T follicular helper cell (primary cell): ENCODE data around the gene SP1.
"Not testable (repeated sequence)": the region's sequence is repeated elsewhere in the genome, so short reads cannot be mapped to it uniquely, and the experiment has no call there.

Source experiments
- DNase-seq: peaks from one replicate; pipeline ENCODE4 v3.0.0-alpha.2; 2020; ENCODE audit warnings: low read depth

The SP1 gene

DNA sequence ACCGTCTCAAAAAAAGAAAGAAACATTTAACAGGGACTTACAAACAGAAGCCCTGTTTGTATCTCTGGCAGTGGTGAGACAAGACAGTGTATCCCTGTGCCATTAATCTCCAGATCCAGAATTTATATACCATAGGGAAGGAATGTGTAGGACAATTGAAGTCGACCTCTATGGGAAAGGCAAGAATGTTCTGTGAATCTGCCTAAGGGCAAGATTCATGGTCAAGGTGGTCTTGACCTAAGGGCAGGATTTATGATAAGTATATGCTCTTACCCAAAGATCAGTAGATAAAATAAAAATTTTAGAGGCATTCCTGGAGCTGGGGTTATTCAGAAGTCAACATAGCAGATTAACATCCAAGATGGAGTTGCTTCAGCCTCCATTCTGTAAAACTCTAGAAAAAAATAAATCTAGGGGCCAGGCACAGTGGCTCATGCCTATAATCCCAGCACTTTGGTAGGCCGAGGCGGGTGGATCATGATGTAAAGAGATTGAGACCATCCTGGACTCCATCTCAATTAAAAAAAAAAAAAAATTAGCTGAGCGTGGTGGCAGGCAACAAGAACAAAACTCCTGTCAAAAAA is 21.0 kb upstream of the SP1 start:
- no peak for DNase-seq

DNA sequence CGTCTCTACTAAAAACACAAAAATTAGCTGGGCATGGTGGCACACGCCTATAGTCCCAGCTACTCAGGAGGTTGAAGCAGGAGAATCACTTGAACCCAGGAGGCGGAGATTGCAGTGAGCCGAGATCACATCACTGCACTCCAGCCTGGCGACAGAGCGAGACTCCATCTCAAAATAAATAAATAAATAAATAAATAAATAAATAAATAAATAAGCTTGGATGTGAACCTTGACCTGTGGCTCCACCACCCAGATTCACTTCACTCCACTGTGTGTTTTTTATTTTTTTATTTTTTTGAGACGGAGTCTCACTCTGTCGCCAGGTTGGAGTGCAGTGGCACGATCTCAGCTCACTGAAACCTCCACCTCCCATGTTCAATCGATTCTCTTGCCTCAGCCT is 18.3 kb upstream of the SP1 start:
- not testable (repeated sequence) for DNase-seq

DNA sequence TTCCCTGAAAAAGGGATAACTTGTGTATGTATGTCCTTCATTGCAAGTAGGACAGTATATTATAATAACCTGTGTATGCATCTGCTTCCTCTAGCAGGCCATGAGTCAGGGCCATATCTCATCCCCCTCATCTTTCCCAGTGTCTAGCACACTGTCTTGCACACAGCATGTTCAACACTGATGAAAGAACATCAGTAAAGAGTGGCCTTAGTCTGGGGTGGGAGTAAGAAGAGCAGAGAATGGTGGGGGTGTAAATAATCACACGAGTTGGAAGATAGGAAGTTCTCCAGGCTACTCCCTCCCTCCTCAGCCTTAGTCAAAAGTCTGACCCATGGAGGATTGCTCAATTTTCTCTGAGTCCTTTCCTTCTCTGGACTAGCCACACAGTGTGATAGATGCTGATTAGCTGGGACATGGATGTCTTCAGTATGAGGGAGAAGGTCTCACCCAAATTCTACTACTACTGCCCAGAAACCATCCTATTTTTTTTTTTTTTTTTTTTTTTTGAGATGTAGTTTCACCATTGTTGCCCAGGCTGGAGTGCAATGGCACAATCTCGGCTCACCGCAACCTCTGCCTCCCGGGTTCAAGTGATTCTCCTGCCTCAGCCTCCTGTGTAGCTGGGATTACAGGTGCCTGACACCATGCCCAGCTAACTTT is 14.6 kb upstream of the SP1 start:
- no peak for DNase-seq

DNA sequence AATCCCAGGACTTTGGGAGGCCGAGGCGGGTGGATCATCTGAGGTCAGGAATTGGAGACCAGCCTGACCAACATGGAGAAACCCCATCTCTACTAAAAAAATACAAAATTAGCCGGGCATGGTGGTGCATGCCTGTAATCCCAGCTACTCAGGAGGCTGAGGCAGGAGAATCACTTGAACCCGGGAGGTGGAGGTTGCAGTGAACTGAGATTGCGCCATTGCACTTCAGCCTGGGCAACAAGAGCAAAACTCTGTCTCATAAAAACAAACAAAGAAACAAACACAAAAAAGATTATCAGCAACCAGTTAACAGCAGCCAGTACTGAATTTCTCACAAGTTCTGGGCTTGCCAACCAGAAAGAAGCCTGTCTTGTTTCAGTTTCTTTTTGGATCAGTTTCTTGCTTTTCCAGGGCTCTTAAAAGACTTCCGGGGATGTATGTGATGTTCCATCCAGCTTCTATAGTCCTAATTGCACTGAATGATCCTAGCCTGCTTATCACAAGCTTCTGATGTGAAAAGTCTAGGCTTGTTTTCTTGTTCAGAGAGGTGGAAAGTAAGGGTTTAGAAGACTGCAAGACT is 6.3 kb upstream of the SP1 start:
- not testable (repeated sequence) for DNase-seq

DNA sequence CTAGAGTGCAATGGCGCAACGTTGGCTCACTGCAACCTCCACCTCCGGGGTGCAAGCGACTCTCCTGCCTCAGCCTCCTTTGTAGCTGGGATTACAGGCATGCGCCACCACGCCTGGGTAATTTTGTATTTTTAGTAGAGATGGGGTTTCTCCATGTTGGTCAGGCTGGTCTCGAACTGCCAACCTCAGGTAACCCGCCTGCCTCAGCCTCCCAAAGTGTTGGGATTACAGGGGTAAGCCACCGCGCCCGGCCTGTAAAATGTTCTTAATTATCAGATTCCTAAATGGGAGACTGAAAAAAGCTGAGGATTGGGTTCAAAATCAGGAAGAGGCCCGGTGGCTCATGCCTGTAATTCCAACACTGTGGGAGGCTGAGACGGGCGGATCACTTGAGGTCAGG is 5.7 kb upstream of the SP1 start:
- not testable (repeated sequence) for DNase-seq

DNA sequence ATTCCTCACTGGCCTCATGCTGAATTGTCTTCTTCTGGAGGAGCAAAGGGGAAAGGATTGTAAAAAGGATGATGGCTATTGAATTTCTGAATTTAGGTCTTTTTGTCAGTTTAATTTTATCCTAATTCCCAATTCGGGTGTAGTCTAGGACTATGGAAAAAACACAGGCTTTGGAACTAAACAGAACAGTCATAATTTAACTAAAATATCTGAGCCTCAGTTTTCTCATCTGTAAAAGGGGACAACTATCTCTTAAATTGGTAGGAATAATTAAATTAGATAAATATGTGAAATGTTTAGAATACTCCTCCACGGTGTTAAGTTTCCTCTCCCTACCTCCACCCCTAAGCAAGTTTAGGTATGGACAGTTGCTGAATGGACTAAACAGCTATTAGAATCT is 3.2 kb upstream of the SP1 start:
- DNase-seq, result no peak

DNA sequence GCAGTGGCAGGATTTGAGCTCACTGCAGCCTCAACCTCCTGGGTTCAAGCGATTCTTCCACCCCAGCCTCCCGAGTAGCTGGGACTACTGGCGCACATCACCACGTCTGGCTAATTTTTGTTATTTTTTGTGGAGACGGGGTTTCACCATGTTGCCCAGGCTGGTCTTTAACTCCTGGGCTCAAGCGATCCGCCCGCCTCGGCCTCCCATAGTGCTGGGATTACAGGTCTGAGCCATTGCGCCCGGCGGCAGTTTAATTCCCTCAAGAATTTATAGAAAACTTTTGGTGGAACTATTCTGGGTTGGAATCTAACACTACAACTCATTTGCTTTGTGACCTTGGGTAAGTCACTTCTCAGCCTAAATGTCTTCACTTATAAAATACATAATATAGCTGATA is 1.8 kb upstream of the SP1 start:
- DNase-seq, result no peak

DNA sequence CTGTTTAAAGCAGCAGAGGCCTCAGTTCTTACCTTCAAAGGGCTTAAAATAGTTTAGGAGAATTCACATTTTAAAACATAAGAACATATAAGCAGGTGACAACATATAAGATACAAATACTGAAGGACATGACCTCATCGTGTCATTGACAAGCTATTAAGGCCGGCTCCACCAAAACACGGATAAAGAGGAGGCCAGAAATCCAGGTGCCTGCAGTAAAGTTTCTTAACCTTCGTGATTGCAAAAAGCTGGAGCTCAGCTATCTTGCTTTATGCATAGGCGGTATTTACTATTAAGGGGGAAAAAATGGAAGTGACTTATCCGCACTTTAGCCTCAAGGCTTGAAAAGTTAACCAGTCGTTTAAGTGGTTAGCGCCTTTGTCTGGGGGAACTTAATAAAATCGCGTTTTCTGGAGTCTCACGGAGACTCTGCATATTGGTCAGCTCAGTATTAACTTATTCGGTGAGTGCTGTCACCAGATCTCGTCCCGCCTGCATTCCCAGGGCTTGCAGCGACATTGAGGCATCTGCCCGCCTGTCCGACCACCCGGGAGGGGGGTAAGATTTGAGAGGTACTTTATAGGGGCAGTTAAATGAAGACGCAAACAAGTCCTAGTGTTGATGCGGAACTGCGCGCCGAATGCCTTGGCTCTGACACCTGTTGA is 1.1 kb upstream of the SP1 start:
- DNase-seq, result no peak

DNA sequence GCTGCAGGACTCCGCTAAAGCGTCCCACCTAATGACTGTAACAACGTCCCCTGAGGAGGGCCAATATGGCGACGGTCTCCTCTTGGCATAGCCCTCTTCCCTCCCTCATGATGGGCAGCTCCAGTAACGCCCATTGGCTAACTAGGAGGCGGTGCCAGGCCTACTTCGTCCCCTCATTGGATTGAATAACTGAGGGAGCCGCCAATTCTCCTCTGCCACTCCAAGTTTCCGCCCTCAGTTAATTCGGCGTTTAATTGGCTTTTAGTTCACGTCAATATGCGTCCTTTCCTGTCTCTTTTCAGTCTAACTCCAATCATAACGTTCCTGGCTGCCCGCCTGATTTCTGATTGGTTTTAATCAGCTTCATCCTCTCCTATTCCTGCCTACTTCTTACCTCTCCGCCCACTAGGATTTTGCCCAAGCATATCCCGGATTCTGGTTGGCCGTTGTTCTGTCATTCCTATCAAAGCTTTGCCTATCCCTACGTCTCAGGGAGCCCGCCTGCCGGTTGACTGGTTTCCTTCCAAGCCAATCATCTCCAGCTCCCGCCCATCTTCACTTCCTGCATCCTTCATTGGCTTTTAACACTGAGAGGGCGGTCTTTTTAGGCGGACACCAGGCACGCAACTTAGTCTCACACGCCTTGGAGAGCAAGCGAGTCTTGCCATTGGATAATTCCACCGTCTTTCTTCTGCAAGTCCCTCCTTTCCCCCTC is 430 bp upstream of the SP1 start:
- peak; percentile 99 for DNase-seq

DNA sequence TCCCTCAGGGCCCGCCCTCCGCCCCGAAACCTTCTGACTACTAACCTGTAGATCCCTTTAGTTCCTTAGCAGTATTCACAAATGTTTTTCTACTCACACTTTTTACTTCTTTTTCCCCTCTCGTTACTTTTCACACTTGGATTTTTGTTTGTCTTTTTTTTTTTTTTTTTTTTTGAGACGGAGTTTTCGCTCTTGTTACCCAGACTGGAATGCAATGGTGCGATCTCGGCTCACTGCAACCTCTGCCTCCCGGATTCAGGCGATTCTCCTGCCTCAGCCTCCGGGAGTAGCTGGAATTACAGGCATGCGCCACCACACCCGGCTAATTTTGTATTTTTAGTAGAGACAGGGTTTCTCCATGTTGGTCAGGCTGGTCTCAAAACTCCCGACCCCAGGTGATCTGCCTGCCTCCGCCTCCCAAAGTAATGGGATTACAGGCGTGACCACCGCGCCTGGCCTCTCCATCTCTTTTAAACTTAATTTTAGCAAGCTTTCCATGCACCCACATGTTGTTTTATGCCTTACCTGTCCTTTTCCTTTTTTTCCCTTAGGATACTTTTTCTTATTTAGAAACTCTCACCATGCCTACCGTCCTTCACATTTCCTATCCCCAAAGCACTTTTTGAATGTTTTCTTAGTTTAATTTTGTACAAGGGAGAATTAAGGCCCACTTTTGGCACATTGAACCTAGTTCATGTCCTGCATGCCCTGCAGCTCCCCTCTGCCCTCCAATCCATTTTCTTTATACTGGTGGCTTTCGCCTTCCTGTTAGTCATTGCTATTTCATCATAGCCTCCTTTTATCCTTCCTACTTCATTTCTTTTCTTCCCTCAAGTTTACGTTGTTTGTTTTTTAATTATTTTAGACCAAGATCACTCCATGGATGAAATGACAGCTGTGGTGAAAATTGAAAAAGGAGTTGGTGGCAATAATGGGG is 1.1 kb downstream of the SP1 start:
- no peak for DNase-seq

DNA sequence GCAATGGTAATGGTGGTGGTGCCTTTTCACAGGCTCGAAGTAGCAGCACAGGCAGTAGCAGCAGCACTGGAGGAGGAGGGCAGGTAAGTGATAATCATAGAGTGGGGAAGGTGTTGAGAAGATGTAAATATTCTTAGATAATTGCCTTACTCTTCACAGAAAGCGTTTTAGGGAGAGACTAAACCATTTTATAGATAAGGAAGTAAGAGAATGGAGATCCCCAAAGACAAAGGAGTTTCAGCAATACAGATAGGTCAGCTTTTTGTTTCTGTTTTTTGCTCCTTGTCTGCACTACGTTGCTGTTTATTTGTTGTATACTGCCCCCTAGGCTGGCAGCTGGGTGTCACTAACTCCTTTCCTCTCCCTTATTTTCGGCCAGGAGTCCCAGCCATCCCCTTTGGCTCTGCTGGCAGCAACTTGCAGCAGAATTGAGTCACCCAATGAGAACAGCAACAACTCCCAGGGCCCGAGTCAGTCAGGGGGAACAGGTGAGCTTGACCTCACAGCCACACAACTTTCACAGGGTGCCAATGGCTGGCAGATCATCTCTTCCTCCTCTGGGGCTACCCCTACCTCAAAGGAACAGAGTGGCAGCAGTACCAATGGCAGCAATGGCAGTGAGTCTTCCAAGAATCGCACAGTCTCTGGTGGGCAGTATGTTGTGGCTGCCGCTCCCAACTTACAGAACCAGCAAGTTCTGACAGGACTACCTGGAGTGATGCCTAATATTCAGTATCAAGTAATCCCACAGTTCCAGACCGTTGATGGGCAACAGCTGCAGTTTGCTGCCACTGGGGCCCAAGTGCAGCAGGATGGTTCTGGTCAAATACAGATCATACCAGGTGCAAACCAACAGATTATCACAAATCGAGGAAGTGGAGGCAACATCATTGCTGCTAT is 2.0 kb downstream of the SP1 start:
- peak; percentile 20 for DNase-seq

DNA sequence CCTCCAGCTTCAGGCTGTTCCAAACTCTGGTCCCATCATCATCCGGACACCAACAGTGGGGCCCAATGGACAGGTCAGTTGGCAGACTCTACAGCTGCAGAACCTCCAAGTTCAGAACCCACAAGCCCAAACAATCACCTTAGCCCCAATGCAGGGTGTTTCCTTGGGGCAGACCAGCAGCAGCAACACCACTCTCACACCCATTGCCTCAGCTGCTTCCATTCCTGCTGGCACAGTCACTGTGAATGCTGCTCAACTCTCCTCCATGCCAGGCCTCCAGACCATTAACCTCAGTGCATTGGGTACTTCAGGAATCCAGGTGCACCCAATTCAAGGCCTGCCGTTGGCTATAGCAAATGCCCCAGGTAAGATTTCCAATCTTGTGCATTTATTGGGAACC is 3.3 kb downstream of the SP1 start:
- no peak for DNase-seq

DNA sequence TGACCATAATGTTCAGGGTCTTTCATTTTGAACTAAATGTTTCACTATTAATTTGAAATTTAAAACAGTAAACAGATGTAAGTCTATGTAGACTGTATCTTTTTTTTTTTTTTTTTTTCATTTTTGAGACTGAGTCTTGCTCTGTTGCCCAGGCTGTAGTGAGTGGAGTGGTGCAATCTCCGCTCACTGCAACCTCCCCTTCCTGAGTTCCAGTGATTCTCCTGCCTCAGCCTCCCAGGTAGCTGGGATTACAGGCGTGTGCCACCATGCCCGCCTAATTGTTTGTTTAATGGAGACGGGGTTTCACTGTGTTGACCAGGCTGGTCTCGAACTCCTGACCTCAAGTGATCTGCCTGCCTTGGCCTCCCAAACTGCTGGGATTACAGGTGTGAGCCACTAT is 6.4 kb downstream of the SP1 start:
- not testable (repeated sequence) for DNase-seq

DNA sequence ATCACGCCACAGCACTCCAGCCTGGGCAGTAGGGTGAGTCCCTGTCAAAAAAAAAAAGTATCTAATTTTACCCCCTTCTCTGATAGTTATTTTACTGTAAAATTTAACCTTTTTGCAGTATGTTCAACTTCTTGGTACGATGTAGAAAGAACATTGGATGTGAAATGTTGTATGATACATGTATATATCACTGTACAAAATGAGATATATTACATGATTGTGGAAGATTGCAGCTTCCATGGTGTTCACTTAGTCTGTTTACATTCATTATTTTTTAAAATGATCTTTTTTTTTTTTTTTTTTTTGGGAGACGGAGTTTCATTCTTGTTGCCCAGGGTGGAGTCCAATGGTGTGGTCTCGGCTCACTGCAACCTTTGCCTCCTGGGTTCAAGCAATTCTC is 9.0 kb downstream of the SP1 start:
- no peak for DNase-seq

DNA sequence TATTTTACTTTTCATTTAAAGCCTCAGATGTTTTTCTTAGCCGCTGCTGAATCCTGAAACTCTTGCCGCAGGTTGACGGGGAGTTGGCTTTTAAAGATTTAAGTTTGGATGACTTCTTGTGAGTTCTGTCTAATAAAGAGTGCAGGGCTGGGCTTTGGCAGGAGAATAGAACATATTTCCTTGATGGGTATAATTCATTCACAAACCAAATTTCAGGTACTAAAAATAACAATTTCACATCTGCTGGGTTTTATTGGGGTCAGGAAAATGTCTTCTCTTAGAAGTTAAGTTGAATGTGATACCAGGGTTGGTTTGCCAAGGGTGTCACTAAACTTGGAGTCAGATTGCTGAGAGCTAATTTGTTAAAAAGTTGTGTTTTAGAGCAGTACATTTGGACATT is 9.7 kb downstream of the SP1 start:
- DNase-seq, result no peak

DNA sequence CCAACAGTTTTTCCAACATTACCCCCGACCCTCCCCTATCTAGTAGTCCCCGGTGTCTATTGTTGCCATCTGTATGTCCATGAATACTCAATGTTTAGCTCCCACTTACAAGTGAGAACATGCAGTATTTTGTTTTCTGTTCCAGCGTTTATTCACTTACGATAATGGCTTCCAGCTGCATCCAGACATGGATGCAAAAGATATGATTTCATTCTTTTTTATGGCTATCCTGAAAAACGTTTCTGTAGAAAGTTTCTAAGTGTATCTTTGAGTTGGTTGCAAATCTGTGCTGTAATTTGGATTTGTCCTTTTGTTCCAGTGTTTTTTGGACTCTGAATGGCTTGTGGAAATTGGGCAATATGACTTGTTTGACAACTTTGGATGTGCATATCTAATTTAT is 11.7 kb downstream of the SP1 start:
- DNase-seq, result no peak

DNA sequence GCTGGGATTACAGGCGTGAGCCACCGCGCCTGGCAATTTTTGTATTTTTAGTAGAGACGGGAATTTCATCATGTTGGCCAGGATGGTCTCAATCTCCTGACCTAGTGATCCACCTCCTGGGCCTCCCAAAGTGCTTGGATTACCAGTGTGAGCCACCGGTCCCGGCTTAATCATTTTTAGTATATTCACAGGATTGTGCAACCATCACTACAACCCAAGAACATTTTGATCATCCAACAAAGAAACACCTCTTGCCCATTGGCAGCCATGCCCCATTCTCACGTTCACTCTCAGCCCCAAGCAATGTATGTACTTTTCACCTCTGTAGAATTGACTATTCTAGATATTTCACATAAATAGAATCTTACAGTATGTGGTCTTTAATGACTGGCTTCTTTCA is 19.9 kb downstream of the SP1 start:
- DNase-seq, result no peak

DNA sequence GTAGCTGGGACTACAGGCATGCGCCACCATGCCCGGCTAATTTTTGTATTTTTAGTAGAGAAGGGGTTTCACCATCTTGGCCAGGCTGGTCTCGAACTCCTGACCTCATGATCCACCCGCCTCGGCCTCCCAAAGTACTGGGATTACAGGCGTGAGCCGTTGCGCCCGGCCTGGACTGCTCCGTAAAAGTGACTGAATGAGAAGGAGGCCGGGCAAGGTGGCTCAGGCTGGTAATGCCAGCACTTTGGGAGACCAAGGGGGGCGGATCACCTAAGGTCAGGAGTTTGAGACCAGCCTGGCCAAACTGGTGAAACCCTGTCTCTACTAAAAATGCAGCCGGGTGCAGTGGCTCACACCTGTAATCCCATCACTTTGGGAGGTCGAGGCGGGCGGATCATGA is 22.4 kb downstream of the SP1 start:
- DNase-seq, result not testable (repeated sequence)

DNA sequence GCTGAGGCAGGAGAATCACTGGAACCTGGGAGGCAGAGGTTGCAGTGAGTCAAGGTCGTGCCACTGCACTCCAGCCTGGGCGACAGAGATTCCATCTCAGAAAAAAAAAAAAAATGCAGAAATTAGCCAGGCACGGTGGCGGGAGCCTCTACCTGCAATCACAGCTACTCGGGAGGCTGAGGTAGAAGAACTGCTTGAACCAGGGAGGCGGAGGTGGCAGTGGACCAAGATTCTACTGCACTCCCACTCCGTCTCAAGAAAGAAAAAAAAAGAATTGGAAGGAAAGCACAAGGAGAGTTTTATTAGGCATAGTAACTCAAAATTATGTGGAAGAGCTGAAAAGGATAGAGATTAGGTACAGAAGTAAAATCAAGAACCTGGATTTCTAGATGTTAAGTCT is 22.9 kb downstream of the SP1 start:
- DNase-seq, result no peak

DNA sequence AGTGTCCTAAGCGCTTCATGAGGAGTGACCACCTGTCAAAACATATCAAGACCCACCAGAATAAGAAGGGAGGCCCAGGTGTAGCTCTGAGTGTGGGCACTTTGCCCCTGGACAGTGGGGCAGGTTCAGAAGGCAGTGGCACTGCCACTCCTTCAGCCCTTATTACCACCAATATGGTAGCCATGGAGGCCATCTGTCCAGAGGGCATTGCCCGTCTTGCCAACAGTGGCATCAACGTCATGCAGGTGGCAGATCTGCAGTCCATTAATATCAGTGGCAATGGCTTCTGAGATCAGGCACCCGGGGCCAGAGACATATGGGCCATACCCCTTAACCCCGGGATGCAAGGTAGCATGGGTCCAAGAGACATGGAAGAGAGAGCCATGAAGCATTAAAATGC is 31.0 kb downstream of the SP1 start:
- no peak for DNase-seq
